ENCODE data around the gene MB.

- TF ChIP-seq CTCF (IDR thresholded peaks at IDR 0.05 in 4 of 5, conservative IDR thresholded peaks at IDR 0.05 in 1 of 5): no peak
- TF ChIP-seq POLR2A (IDR thresholded peaks at IDR 0.05): no peak
These were observed 39.2 kb upstream of the MB start for GRCh38 chr22:35656284-35656752.
